ENCODE results near the gene CCNY. TPM values are rescaled to one million over a fixed set of nuclear protein-coding genes. Genes with fewer than 3 reads are reported as not detected.

CCNY gene
- total RNA-seq, 1 donor from 2014 or later = 68.7 TPM

GRCh38 chr10:35545079-35545657, 208.9 kb downstream of the CCNY start:
- no peak for TF ChIP-seq CTCF (IDR thresholded peaks at IDR 0.05)
- H3K27ac Mint-ChIP-seq (ENCODE audit: unreplicated experiment) = no peak overlapping the region
- H3K4me3 Mint-ChIP-seq (ENCODE audit: unreplicated experiment) = no peak overlapping the region

DNA sequence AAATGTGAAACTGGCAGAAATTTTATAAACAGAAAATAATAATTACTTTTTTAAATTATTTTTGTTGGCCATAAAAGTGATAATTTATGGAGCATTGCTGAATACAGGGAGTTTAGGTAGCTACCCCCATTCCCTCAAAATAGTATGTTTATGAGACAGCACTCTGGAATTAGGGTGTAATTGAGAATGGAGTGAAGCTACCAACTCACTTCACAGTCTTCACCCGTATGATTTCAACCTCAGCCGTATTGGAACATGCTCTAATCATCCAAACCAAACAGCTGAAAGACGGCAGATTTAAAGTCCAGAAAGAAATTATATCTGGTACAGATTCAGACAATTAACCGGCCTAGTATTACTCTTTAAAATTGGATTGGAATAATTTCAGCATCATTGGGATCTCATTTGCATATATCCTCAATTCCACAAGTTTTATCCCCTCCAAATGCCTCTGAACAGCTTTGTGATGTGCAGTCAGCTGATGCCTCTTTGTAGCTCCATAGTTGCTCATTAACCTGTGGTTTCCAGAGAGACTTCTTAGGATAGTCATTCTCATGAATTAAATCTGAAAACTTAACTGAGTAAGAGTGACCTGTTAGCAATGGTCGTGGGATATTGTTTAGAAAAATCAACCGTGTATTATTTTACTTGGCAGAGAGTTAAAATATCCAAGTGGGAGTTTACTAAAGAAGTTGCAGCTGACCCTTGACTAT, 209.7 kb downstream of the CCNY start:
- Mint-ChIP-seq H3K4me1 (ENCODE audit: low read depth) (peaks cover 22% of the 10 kb centered on the region), H3K4me3 (ENCODE audit: unreplicated experiment) (no peak overlapping the region), H3K9me3 (ENCODE audit: low read depth) (no peaks in the 10 kb centered on the region), H3K27ac (ENCODE audit: unreplicated experiment) (peak overlapping the region; percentile 59), H3K27me3 (ENCODE audit: low read depth) (no peaks in the 10 kb centered on the region), H3K36me3 (ENCODE audit: low read depth) (peaks cover 15% of the 10 kb centered on the region)
- no peak for TF ChIP-seq CTCF (IDR thresholded peaks at IDR 0.05)
- no peak for DNase-seq (ENCODE audit: low spot score)

More at GRCh38 chr10:35545079-35545657, 208.9 kb downstream of the CCNY start:
- H3K4me1 Mint-ChIP-seq (ENCODE audit: low read depth) = peaks cover 22% of the 10 kb centered on the region
- peaks cover 7% of the 10 kb centered on the region for H3K36me3 Mint-ChIP-seq (ENCODE audit: low read depth)
- DNase-seq (ENCODE audit: low spot score) = no peak
- no peaks in the 10 kb centered on the region for H3K27me3 Mint-ChIP-seq (ENCODE audit: low read depth)
- H3K9me3 Mint-ChIP-seq (ENCODE audit: low read depth) = no peaks in the 10 kb centered on the region

DNA sequence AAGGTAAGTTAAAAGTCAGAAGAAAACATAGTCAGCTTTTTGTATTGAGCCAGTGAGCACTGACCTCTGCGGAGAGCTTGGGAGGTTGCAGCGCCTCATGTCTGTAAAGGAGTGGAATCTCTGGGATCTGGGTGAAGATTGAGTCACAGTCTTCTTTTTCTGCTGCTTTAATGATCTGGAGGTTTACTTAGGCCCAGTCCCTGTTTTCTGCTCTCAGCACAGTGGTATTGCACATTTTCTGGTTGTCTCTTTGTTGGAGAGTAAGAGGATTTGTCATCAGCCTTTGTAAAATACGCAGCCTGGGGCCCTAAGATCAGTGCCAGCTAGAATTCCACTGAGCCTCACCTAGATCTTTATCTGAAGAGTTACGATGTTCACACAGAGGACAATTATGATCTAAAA, 210.5 kb downstream of the CCNY start:
- no peaks in the 10 kb centered on the region for H3K9me3 Mint-ChIP-seq (ENCODE audit: low read depth)
- DNase-seq (ENCODE audit: low spot score) = no peak
- TF ChIP-seq CTCF (IDR thresholded peaks at IDR 0.05) = peak; percentile 41
- no peak overlapping the region for H3K4me3 Mint-ChIP-seq (ENCODE audit: unreplicated experiment)
- peak overlapping the region; percentile 81 for H3K27ac Mint-ChIP-seq (ENCODE audit: unreplicated experiment)
- H3K36me3 Mint-ChIP-seq (ENCODE audit: low read depth) = peaks cover 13% of the 10 kb centered on the region
- peaks cover 22% of the 10 kb centered on the region for H3K4me1 Mint-ChIP-seq (ENCODE audit: low read depth)
- H3K27me3 Mint-ChIP-seq (ENCODE audit: low read depth) = no peaks in the 10 kb centered on the region

DNA sequence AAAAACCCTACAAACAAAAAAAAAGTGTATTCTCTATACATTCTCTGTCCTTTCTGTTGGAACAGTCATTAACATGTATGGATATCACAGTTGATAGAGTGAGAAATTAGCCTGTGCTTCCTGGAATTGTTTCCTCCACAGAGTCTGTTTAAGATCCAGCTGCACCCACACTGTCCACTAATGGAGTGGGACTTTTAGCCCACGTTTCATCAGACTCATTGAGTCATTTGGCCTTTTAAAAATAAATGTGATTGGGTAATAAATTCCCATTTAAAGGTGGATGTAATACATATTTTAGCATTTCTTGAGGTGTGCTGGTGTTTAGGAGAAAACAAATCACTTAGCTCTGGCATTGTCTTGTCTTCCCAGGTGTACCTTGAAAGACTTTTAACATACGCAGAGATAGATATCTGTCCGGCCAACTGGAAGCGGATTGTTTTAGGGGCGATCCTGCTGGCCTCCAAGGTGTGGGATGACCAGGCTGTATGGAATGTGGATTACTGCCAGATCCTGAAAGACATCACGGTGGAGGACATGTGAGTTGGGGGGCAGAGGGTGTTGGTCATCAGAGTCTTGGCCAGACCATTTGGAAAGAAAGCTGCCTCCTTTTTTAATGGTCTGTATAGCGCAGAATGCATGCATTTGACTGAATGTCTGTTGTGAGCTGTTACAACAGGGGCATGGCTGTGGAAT, 216.5 kb downstream of the CCNY start:
- Mint-ChIP-seq H3K27ac (ENCODE audit: unreplicated experiment) (no peak overlapping the region), H3K36me3 (ENCODE audit: low read depth) (peaks cover 15% of the 10 kb centered on the region), H3K27me3 (ENCODE audit: low read depth) (no peaks in the 10 kb centered on the region), H3K9me3 (ENCODE audit: low read depth) (no peaks in the 10 kb centered on the region), H3K4me3 (ENCODE audit: unreplicated experiment) (no peak overlapping the region), H3K4me1 (ENCODE audit: low read depth) (peaks cover 4% of the 10 kb centered on the region)
- DNase-seq (ENCODE audit: low spot score) = no peak
- TF ChIP-seq CTCF (IDR thresholded peaks at IDR 0.05) = no peak

DNA sequence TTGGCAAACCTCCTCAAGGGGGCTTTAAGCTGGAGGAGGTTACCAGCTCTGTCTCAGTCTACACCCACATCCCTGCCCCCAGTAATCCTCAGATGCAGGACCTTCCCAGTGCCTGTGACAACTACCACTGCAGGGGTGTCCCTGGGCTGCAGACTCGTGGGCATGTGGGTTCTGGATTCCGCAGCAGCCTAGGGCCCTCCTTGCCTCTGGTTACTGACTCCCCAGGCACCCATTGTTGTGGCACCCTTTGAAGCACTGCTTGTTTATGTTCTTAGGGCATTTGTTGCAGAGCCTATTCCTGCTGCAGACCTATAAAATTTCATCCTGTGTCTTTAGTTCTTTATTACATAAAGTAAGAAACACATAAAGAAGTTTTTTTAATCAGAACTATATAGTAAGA, 217.7 kb downstream of the CCNY start:
- peaks cover 4% of the 10 kb centered on the region for H3K4me1 Mint-ChIP-seq (ENCODE audit: low read depth)
- H3K4me3 Mint-ChIP-seq (ENCODE audit: unreplicated experiment) = no peak overlapping the region
- no peak overlapping the region for H3K27ac Mint-ChIP-seq (ENCODE audit: unreplicated experiment)
- no peak for TF ChIP-seq CTCF (IDR thresholded peaks at IDR 0.05)
- no peaks in the 10 kb centered on the region for H3K27me3 Mint-ChIP-seq (ENCODE audit: low read depth)
- no peaks in the 10 kb centered on the region for H3K9me3 Mint-ChIP-seq (ENCODE audit: low read depth)
- no peak for DNase-seq (ENCODE audit: low spot score)
- peaks cover 16% of the 10 kb centered on the region for H3K36me3 Mint-ChIP-seq (ENCODE audit: low read depth)

Measured in chondrocyte (in vitro differentiated cells).